GM21515 (cell line): ENCODE results near the gene VAMP2.

Experiments used
- ATAC-seq: cut with Tn5 transposase; IDR thresholded peaks from one replicate; pipeline ENCODE4 v1.9.1; 2021; ENCODE audit not compliant: unreplicated experiment

The VAMP2 gene

GRCh38 chr17:8124350-8125153 lies 38.2 kb downstream of the VAMP2 start:
- ATAC-seq, result no peak

GRCh38 chr17:8123695-8124349 lies 38.9 kb downstream of the VAMP2 start, which contains the start of gene HES7:
HES7 (minus strand) TSS chr17:8124106; CDS start chr17:8124084, 22 bp downstream.
- no peak for ATAC-seq

- no peak for ATAC-seq
Observed at GRCh38 chr17:8122924-8123694, 39.6 kb downstream of the VAMP2 start.

- no peak for ATAC-seq
Observed at GRCh38 chr17:8122422-8122923, 40.3 kb downstream of the VAMP2 start.

GRCh38 chr17:8121681-8122421 lies 40.9 kb downstream of the VAMP2 start:
- no peak for ATAC-seq

GRCh38 chr17:8121407-8121680 lies 41.4 kb downstream of the VAMP2 start:
- no peak for ATAC-seq

- no peak for ATAC-seq
Observed at GRCh38 chr17:8120520-8121406, 42.0 kb downstream of the VAMP2 start.

GRCh38 chr17:8119581-8120519 lies 42.9 kb downstream of the VAMP2 start:
- ATAC-seq, result peak; percentile 36

GRCh38 chr17:8118769-8119580 lies 43.8 kb downstream of the VAMP2 start:
- ATAC-seq, result peak; percentile 34

- ATAC-seq, result no peak
Observed at GRCh38 chr17:8117980-8118768, 44.6 kb downstream of the VAMP2 start, which contains the start of gene ALOXE3. ALOXE3 (minus strand) TSS chr17:8118514; CDS start chr17:8117990, 524 bp downstream.

GRCh38 chr17:8117367-8117979 lies 45.3 kb downstream of the VAMP2 start:
- no peak for ATAC-seq

- no peak for ATAC-seq
Observed at GRCh38 chr17:8116776-8117175, 46.0 kb downstream of the VAMP2 start.

- no peak for ATAC-seq
Observed at GRCh38 chr17:8110907-8111306, 51.8 kb downstream of the VAMP2 start.

- ATAC-seq, result no peak
Observed at GRCh38 chr17:8110456-8110804, 52.3 kb downstream of the VAMP2 start.

- ATAC-seq, result peak; percentile 69
Observed at GRCh38 chr17:8109661-8110455, 52.9 kb downstream of the VAMP2 start.
